Thyroid gland (tissue), 4 donors: Measurements from ENCODE around the gene AMPD3. TPM values are rescaled to one million over a fixed set of nuclear protein-coding genes. Genes with fewer than 3 reads are reported as not detected.
"Not testable (repeated sequence)": the region's sequence is repeated elsewhere in the genome, so short reads cannot be mapped to it uniquely, and the experiment has no call there.

Experiments
- DNase-seq, 2 donors: peaks; one replicate each; pipeline ENCODE4 v3.0.0-alpha.2; 2019
- H3K27ac ChIP-seq, 3 donors: fragments of 200-600 bp; sonication (generic); 1 replicate in 2 of 3; 2 replicates in 1 of 3; pipeline ENCODE4 v1.5.1; 2016 to 2019; ENCODE audit warnings: mild to moderate bottlenecking in 1 of 3, moderate library complexity in 1 of 3
- H3K27me3 ChIP-seq: fragments of 200-600 bp; sonication (generic); one replicate; pipeline ENCODE4 v1.5.1; 2019
- H3K36me3 ChIP-seq, 2 donors: fragments of 200-600 bp; sonication (generic); one replicate each; pipeline ENCODE4 v1.5.1; 2016 to 2019
- H3K4me1 ChIP-seq, 2 donors: fragments of 200-600 bp; sonication (generic); one replicate each; pipeline ENCODE4 v1.5.1; 2017 to 2019
- H3K4me3 ChIP-seq, 3 donors: fragments of 200-600 bp; sonication (generic); replicated peaks in 1 of 3; 1 replicate in 2 of 3; 2 replicates in 1 of 3; pipeline ENCODE4 v1.5.1; 2016; ENCODE audit warnings: mild to moderate bottlenecking in 1 of 3
- H3K9me3 ChIP-seq: fragments of 200-600 bp; sonication (generic); one replicate; pipeline ENCODE4 v1.5.1; 2017
- CTCF ChIP-seq, 6 experiments: fragments of 200-600 bp in 3 of 6; fragments of 450-650 bp in 3 of 6; sonication (generic) in 3 of 6; IDR thresholded peaks; one replicate each; pipeline ENCODE4 v1.5.1; 2016 to 2019; ENCODE audit warnings: antibody characterized with exemption in 6 of 6, mild to moderate bottlenecking in 2 of 6, inconsistent platforms in 1 of 6, moderate library complexity in 1 of 6
- POLR2A ChIP-seq, 2 donors: fragments of 450-650 bp; IDR thresholded peaks; one replicate each; pipeline ENCODE4 v1.6.1; 2017; ENCODE audit warnings: antibody characterized with exemption in 2 of 2, mild to moderate bottlenecking in 2 of 2, moderate library complexity in 1 of 2
- WGBS, 2 donors: methylation state at CpG; one replicate each; pipeline ENCODE4 v1.1.5; 2017; 5-methylcytosine and 5-hydroxymethylcytosine counted together
- intact Hi-C: fragments of 100-400 bp; cut with DNase I; formaldehyde crosslinking; loops from one replicate; pipeline ENCODE4 v1.15.1; 2023
- total RNA-seq, 4 donors: library from RNA; depleted of rRNA; stranded (reverse); fragments of >200 nt; gene quantifications; one replicate each; pipeline ENCODE4 v1.2.3, GENCODE V29; 2016

Gene AMPD3
- total RNA-seq, 4 donors from 2014 or later: 3.8 to 13.0 (median 7.6) TPM

- H3K27ac ChIP-seq: no peak overlapping the region
- DNase-seq: no peak
- no peaks in the 10 kb centered on the region for H3K27me3 ChIP-seq
- H3K9me3 ChIP-seq: no peaks in the 10 kb centered on the region
- TF ChIP-seq POLR2A (IDR thresholded peaks at IDR 0.05) (no peak), CTCF (IDR thresholded peaks at IDR 0.05) (no peak)
- 70 to 74% methylated on average over 1 of the region's 1 CpG for WGBS, 2 donors
- intact Hi-C loops: no loop called here
- H3K4me1 ChIP-seq: no peaks in the 10 kb centered on the region
- no peak overlapping the region for H3K4me3 ChIP-seq
- H3K36me3 ChIP-seq: no peaks in the 10 kb centered on the region
Observed at GRCh38 chr11:10436224-10436623, 18.8 kb upstream of the AMPD3 start.

- H3K27ac ChIP-seq, intact Hi-C loops, H3K27me3 ChIP-seq, H3K4me3 ChIP-seq, H3K36me3 ChIP-seq, DNase-seq, H3K4me1 ChIP-seq, H3K9me3 ChIP-seq: not testable (repeated sequence)
- 73 to 74% methylated on average over 1 of the region's 1 CpG for WGBS, 2 donors
Observed at GRCh38 chr11:10436683-10437082, 18.4 kb upstream of the AMPD3 start.

- no peak overlapping the region for H3K27ac ChIP-seq
- H3K36me3 ChIP-seq: no peaks in the 10 kb centered on the region
- TF ChIP-seq CTCF (IDR thresholded peaks at IDR 0.05): no peak
- TF ChIP-seq POLR2A (IDR thresholded peaks at IDR 0.05): no peak
- intact Hi-C loops: no loop called here
- H3K9me3 ChIP-seq: no peaks in the 10 kb centered on the region
- H3K4me1 ChIP-seq: no peaks in the 10 kb centered on the region
- DNase-seq: no peak
- no peak overlapping the region for H3K4me3 ChIP-seq
- no peaks in the 10 kb centered on the region for H3K27me3 ChIP-seq
Observed at GRCh38 chr11:10438458-10438857, 16.6 kb upstream of the AMPD3 start.

- Histone ChIP-seq H3K36me3 (no peaks in the 10 kb centered on the region), H3K4me1 (no peaks in the 10 kb centered on the region), H3K4me3 (no peak overlapping the region), H3K27me3 (no peaks in the 10 kb centered on the region), H3K9me3 (no peaks in the 10 kb centered on the region), H3K27ac (no peak overlapping the region)
- TF ChIP-seq CTCF (IDR thresholded peaks at IDR 0.05): no peak
- DNase-seq: no peak
- intact Hi-C loops: no loop called here
- 72 to 82% methylated on average over 2 of the region's 2 CpGs for WGBS, 2 donors
Observed at GRCh38 chr11:10439351-10439750, 15.7 kb upstream of the AMPD3 start.

GRCh38 chr11:10439924-10440323, 15.1 kb upstream of the AMPD3 start:
- Histone ChIP-seq H3K4me3 (no peak overlapping the region), H3K9me3 (no peaks in the 10 kb centered on the region), H3K36me3 (no peaks in the 10 kb centered on the region), H3K27ac (no peak overlapping the region), H3K27me3 (no peaks in the 10 kb centered on the region), H3K4me1 (no peaks in the 10 kb centered on the region)
- DNase-seq: no peak
- 94 to 95% methylated on average over 6 of the region's 6 CpGs for WGBS, 2 donors
- intact Hi-C loops: no loop called here
- no peak for TF ChIP-seq CTCF (IDR thresholded peaks at IDR 0.05)
- no peak for TF ChIP-seq POLR2A (IDR thresholded peaks at IDR 0.05)

- Histone ChIP-seq H3K4me3 (no peak overlapping the region), H3K9me3 (no peaks in the 10 kb centered on the region), H3K36me3 (no peaks in the 10 kb centered on the region), H3K27ac (no peak overlapping the region), H3K4me1 (no peaks in the 10 kb centered on the region), H3K27me3 (no peaks in the 10 kb centered on the region)
- no peak for DNase-seq
- TF ChIP-seq POLR2A (IDR thresholded peaks at IDR 0.05) (no peak), CTCF (IDR thresholded peaks at IDR 0.05) (no peak)
- intact Hi-C loops: no loop called here
Observed at GRCh38 chr11:10440401-10440800, 14.7 kb upstream of the AMPD3 start.
